HG03097 (cell line): ENCODE measurements around the gene MTOR.
"Not testable (repeated sequence)": the region's sequence is repeated elsewhere in the genome, so short reads cannot be mapped to it uniquely, and the experiment has no call there.

Source experiments
- ATAC-seq: cut with Tn5 transposase; IDR thresholded peaks from one replicate; pipeline ENCODE4 v1.9.1; 2021; ENCODE audit not compliant: unreplicated experiment, low FRiP score

Gene MTOR

GRCh38 chr1:11262171-11263049, at the start of gene MTOR:
Gene MTOR, minus strand, starts transcription at chr1:11262551. Its CDS starts 3,142 bp downstream, at chr1:11259409.
- peak; percentile 96 for ATAC-seq

GRCh38 chr1:11309385-11309784, 47.0 kb upstream of the MTOR start:
- no peak for ATAC-seq

GRCh38 chr1:11308699-11309224, 46.4 kb upstream of the MTOR start:
- no peak for ATAC-seq

GRCh38 chr1:11307852-11308251, 45.5 kb upstream of the MTOR start:
- no peak for ATAC-seq

- ATAC-seq = not testable (repeated sequence)
Measured at GRCh38 chr1:11305516-11305915, 43.2 kb upstream of the MTOR start.

- ATAC-seq = no peak
Measured at GRCh38 chr1:11302366-11302765, 40.0 kb upstream of the MTOR start.

- ATAC-seq = no peak
Measured at GRCh38 chr1:11301601-11302000, 39.2 kb upstream of the MTOR start.

GRCh38 chr1:11299225-11299574, 36.8 kb upstream of the MTOR start:
- ATAC-seq = no peak

- ATAC-seq = no peak
Measured at GRCh38 chr1:11298390-11299224, 36.3 kb upstream of the MTOR start.

GRCh38 chr1:11297774-11298173, 35.4 kb upstream of the MTOR start:
- not testable (repeated sequence) for ATAC-seq

GRCh38 chr1:11295905-11296304, 33.6 kb upstream of the MTOR start:
- no peak for ATAC-seq

- no peak for ATAC-seq
Measured at GRCh38 chr1:11294951-11295350, 32.6 kb upstream of the MTOR start.

GRCh38 chr1:11293856-11294255, 31.5 kb upstream of the MTOR start:
- no peak for ATAC-seq

- no peak for ATAC-seq
Measured at GRCh38 chr1:11291049-11291448, 28.7 kb upstream of the MTOR start.

GRCh38 chr1:11289064-11289463, 26.7 kb upstream of the MTOR start:
- ATAC-seq = no peak

GRCh38 chr1:11286735-11287410, 24.5 kb upstream of the MTOR start:
- ATAC-seq = no peak

GRCh38 chr1:11285883-11286734, 23.8 kb upstream of the MTOR start:
- no peak for ATAC-seq

GRCh38 chr1:11284784-11285183, 22.4 kb upstream of the MTOR start:
- ATAC-seq = no peak

GRCh38 chr1:11283151-11283550, 20.8 kb upstream of the MTOR start:
- ATAC-seq = no peak
